GM21529 (cell line): ENCODE results near the gene SLC28A3.

ENCODE experiments used
- ATAC-seq: cut with Tn5 transposase; IDR thresholded peaks from one replicate; pipeline ENCODE4 v1.9.1; 2021; ENCODE audit not compliant: unreplicated experiment

SLC28A3 gene

DNA sequence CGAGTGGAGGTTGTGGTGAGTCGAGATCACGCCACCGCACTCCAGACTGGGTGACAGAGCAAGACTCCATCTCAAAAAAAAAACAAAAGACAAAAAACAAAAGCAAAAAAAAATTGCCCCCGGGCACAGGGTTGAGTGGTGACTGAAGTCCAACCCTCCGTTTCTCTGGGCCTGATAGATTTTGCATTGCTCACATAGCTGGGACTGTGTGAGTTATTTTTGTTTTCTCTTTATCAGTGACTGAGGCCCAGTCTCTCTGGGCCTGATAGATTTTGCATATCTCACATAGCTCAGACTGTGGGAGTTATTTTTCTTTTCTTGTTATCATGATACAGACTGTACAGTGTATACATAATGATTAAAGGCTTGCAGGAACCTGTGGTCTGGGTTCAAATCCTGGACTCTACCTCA, 2.6 kb upstream of the SLC28A3 start:
- no peak for ATAC-seq

DNA sequence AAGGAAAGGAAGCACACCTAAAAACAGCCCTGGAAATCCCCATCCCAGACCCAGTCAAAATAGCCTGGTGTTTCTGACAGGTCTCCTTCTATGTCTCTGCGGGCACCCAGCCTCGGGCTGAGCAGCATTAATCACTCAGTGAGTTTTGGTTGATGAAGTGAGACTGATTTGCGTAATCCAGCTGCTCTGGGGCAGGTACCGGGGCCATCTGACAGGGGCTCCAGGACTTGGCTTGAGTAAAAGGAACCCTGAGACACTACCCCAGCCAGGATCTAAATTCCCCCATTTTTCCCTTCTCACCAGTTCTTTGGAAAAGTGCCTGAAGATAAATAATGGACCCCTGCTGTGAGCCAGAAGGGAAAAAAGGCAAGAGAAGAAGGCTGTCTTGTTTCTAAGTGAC, 596 bp downstream of the SLC28A3 start:
- no peak for ATAC-seq

DNA sequence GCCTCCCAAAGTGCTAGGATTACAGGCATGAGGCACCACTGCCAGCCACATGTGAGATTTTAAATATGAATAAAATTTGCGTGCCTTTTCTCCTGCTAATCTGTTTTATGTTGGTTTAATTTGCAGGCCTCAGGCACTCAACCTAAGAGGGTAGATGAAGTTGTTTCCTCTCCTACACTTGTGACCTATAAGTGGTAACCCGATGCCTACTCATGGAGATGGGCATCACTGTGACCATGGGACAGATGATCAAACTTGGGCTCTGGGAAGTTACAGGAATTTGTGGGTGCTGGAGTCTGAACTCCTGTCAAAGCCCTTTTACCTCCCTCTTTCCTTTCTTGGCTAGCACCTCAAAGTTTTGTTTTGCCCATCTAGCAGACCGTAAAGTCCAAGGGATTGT, 1.1 kb downstream of the SLC28A3 start:
- no peak for ATAC-seq

DNA sequence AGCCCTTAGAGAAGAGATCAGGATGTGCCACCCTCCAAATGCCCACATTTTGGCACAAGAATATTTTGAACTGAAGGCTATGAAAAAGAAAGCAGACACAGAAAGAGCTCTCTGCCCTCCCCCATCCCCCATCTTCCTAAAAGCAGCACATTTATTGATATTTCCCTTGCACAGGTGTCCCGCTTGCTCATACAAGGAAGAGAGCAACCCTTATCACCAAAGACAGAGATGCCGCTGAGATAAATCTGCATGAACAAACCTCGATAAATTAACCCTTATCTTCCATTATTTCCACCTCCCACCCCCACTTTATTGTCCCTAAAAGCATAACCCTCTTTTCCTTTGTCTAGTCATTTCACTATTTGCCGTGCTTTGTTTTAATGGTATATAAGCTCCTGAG, 1.8 kb downstream of the SLC28A3 start:
- ATAC-seq = no peak

DNA sequence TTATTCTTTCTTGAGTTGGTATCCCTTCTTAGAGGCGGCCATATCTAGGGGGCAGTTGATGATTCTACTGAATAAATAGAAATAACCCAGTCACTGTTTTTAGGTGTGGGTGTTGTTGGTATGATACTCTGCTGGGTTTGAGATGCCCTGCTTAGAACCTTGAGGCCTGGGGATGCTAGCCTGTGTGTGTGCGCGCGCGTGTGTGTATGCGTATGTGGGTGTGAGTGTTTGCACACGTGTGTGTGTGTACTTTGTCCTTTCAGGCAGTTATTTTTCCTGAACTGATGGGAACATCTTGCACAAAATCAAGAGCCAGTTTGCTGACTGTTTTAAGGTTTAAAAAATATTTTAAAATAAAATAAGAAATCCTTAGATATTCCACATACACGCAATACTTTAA, 3.3 kb downstream of the SLC28A3 start:
- ATAC-seq = no peak

DNA sequence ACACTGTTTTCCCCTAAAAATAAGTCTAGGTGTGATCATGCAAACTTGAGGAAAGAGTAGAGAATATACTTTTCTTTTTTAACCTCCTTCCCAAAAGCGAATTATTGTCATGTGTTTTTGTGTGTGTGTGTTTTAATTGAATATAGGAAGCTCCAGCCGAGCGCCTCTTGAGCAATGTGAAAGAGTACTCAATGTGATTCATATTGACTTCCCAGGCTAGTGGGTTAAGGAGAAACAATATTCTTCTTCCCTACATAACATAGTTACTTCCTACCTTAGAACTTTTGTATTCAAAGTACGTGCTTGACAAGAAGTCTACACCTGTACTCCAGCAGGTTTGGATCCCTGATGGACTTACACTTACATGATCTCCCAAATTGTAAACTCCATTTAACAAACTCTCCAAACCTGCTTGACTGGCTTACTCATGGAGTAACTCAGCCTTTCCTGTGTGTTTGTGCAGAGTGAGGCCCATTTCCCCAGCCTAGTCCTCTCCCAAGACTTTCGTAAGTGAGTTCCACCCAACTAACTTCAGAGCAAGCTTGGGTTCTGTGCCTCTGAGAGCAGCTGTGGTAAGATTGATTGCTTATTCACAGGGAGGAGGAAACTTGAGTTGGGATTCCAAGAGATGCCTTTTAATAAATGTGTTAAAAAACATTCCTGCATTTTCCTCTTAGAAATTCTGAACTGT, 9.3 kb downstream of the SLC28A3 start:
- no peak for ATAC-seq

DNA sequence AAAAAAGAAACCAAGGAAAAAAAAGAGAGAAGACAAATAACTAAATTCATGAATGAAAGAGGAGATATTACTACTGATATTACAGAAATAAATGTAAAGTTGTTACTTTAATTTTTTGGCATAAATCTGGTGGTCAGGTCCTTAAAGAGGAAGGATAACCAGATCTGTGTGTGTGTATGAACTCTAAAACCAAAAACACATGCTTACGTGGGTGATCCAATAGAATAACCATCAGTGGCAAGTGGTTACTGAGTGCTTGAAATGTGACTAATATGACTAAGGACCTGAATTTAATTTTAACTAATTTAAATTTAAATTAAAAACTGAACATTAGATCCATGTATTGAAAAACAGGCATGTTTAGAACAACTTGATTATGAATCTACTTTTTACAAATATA, 10.3 kb downstream of the SLC28A3 start:
- no peak for ATAC-seq

DNA sequence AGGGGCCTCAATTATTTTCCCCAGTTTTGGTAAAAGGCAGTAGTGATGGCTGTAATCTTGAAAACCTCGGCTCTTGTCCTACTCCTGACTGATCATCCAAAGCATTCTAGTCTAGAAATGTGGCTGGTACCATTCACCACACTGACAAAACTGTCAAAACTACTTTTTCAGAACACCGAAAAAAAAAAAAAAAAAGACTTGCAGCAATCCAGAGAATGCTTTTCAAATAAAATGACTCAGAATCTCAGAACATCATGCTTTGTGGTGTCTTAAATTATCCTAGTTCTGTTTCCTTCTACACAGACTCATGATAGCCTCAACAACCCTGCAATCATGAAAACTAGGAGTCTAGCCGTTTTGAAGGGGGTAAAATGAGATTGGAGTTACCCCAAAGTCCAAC, 13.4 kb downstream of the SLC28A3 start:
- no peak for ATAC-seq

DNA sequence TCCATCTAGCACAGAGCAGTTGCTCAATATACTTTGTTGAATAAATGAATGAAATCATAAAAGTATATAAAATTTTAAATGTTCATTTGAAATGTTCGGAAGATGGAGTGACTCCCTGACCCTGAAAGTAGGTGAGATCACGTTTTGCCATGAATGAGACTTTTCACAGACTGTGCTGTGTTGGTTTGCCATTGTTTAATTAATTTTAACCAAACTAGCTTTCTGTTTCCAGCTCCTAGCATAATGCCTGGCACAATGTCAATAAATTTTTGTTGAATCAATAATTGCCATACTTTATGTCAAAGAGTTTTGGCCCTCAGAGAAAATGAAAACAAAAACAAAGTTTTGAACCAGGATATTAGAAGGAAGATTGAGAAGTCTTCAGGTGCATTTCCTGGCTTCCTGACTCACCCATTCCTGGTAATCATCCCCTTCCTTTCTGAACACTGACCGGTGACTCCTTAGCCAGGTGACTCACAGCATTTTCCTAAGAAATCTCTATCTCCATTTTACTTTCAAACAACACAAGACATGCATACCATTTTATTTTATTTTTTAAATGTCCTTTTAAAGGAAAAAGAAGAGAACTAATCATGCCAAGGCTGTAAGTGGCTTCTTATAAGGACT, 15.1 kb downstream of the SLC28A3 start:
- no peak for ATAC-seq

DNA sequence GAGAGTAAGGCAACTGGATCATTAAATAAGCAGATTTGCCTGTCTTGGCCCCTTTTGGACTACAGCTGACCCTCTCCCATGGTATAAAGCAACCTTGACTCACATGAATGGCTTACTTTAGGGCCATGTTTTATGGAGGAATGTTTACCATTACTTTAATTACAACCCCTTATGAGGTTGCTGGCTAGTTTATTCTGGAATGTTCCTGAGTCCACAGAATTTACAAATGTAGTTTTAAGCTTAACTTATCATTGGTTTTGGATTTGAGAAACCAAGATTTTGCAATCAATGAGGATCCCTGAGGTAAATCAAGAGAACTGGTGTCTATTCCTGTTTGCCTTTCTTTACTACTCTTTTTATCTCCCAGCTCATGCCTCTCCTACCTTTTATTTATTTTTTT, 15.7 kb downstream of the SLC28A3 start:
- ATAC-seq = no peak

DNA sequence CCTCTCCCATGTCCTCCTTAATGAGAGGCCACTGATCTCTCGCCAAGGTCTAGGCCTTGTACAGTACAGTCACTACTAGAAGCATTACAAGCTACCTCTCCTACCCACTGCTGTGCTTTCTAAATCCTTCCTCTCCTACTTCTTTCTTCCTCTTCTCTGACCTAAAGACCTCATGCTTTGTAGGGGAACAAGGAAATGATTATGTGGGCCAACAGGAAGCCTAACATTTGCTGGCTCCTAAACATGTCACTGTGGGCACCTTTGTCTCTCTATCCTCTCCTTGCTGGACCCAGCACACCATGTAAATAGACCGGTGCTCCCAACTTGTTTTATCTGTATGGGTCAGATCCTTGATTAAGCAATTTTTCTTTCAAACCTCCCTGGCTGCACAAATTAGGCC, 16.7 kb downstream of the SLC28A3 start:
- no peak for ATAC-seq

DNA sequence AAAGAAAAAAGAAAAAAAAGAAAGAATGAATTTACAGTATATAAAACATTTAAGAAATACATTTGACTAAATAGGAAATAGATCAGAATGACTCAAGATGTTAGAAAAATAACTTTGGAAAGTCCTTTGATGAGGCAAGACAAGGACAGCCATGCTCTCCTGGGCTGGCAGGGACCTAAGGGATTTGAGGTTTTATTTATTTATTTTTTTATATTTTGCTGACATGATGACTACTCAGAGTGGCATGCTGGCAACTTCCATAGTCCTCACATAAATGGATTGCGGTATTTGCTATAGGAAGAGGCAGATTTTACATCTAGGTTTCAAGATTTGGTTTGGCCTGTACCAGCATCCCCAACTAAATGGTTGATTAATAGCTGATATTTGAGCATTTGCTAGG, 17.7 kb downstream of the SLC28A3 start:
- ATAC-seq = no peak

DNA sequence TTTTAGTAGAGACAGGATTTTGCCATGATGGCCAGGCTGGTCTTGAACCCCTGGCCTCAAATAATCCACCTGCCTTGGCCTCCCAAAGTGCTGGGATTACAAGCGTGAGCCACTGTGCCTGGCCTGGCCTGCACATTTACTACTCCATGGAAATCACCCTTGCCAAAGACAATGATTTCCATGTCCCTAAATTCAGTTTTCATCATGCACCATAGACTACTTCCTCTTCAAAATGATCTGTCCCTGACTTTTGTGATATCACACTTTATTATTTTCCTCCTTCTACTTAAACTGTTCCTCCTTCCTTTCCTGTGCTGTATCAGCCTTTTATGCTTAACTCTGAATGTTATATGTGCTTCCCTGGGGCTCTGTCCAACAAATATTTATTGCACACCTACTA, 20.3 kb downstream of the SLC28A3 start:
- no peak for ATAC-seq

DNA sequence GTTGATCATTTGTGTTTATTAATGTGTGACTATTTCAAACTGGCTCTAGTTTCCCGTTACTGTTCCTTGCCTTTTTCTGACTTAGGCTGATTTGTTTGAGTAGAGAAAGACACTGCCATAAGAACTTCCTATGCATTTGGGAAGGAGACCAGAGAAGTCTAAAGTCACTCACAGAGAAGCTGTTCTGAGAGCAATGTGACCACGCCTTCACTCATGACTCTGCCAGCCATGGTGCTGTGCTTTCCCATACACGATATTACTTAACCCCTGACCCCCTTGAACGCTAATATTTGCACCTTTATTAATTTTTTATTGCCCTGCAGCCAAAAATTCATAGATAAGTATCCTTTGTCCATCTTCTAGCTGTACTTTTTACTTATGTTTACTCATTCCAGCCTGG, 20.9 kb downstream of the SLC28A3 start:
- ATAC-seq = no peak

DNA sequence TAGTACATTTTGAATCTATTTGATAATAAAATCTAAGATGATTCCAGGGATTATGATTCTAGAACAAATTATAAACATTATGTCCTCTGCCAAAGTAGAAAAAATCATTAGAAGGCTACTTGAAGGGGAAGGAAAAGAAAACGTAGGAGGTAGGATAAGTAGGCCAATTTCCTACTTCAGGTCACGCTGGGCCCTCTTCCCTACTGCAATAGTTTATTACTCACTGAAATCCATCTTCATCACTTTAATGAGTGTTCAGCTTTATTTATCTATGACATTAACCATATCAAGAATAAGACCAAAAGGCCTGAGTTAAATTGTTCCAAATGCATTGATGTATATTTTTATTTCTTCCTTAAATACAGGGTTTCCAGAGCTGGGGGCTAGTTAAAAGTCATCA, 21.6 kb downstream of the SLC28A3 start:
- no peak for ATAC-seq

DNA sequence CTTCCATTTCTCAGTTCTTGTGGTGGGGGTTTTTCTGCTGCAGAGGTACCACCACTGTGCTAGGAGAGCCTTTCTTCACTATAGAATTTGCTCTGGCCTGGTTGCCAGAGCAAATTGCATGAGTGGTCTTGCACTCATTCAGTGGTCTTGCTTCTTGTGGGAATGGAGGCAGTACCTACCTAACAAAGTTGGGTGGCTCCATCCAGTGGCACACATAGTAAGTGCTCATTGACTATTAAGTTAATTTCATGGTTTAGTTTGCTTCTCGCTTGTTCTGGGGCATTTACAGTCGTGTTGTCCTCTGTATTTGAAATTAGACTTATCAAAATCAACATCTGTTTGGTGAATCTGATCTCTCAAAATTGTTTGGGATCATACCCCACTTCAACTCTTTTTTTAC, 23.0 kb downstream of the SLC28A3 start:
- ATAC-seq = no peak

DNA sequence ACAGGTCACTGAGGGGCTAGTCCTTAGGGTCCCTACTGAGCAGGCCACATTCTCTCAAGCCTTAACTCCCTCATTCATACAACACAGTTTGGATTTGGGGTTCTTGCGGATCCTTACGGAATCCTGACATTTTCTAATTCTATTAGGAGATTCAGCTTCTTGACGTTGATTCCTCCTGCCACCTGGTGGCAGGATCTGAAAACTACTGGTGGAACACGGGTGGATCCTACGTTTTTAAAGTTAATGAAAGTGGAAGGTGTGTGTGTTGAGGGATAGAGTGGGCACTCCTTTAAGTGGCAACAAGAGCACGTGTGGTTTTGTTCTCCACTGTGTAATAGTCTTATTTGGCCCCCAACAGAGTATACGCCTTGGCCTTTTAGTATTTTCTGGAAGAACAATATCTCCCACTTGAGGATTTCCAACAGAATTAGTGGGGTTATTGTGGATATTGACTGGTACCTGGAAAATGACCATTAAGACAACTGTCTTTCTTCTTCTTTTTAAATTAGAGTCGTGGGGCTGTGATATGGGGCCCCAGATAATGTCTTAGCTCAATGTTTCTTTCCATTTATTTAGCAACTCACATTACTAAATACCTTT, 25.2 kb downstream of the SLC28A3 start:
- no peak for ATAC-seq

DNA sequence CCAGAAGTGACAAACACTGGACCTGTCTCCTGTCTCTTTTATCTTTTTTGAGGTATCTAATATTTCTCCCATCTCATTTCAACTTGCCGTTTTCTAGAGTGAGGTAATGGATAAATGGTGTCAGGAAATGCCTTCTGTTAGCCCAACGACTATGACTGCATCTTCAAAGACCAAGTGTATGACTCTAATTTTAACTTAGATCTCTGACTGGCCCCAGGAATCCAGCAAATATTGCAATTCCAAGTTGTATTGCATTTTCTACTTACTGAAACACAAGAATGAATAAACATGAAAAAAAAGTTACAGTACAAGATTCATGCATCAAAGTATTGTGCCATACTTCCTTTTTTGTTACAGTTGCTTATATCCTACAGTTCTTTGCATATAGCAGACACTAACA, 26.3 kb downstream of the SLC28A3 start:
- ATAC-seq = no peak

DNA sequence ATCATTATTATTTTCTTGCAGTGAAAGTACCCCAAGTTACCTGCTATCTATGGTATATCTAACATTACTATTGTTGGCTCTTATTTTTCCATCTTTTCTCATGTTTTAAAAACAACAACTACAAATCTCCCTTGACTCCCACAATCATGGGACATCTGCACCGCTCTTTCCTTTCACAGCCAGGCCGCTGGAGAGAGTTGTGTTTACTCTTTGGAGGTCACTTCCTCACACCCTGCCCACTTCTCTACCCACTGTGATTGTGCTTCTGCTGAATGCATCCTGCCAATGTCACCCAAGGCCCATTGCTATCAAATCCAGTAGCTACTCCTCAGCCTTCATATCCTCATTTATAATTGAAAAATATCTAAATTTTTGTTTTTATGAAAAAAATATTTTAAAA, 29.7 kb downstream of the SLC28A3 start:
- no peak for ATAC-seq

DNA sequence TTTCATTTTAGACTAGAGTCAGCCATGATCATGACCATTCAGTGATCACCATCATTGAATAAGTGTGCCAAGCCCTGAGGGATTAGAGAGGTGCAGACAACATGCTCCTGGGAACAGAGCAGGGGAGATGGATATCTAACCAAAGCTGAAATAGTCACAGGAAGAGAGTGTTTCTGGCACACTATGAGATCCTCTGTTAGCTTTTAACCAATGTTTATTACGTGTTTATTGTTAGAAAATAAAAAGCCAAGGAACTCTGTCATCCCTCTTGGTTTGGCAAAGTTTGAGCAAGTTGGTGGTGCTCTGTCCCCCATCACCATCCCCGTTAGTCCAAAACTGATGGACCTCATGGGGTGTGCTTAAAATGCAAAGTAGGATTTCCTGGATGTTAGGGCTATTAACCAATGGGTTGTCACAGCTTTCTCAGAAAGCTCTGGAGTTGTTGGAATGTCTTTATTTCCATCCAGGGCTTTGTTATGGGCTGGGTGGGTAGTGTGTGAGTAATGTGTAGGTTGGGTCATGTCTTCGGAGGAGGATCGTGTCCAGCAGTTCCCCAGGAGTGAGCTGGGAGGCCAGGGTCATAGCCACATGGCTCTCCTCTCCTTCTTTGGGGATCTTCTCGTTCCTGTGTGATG, 34.9 kb downstream of the SLC28A3 start:
- ATAC-seq = no peak

DNA sequence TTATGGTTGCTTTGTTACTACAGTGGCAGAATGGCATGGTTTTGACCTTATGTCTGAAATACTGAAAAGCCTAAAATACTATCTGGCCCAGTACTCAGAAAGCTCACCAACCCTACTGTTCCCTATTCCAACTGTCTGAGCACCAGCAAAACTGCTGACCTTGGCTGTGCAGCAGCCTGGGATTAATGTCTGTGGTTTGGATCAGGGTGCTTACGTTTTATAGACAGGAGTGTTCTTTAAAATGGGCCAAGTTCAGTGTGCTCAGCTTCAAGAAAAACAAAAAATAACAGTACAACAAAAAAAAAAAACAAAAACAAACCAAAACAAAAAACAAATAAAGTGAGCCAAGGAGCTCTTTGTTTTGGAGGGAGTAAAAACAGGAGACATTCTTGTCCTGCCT, 36.4 kb downstream of the SLC28A3 start:
- no peak for ATAC-seq

DNA sequence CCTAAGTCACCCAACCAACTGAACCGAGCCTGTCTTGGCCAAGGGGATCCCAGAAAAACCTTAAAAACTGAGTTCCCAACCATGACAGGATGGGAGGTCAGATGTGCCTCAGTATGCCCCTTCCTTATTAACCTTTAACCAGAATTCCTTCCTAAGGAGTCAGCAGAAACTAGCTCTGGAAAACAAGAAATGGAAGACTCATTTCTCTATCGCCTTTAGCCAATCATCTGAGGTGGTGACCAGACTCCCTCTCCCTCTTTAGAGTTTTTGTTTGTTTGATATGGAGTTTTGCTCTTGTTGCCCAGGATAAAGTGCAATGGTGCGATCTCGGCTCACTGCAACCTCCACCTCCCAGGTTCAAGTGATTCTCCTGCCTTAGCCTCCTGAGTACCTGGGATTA, 37.5 kb downstream of the SLC28A3 start:
- no peak for ATAC-seq
